GM21717 (cell line): ENCODE measurements around the gene MTIF2.
"Not testable (repeated sequence)": the region's sequence is repeated elsewhere in the genome, so short reads cannot be mapped to it uniquely, and the experiment has no call there.

ENCODE experiments used
- ATAC-seq: cut with Tn5 transposase; IDR thresholded peaks from one replicate; pipeline ENCODE4 v1.9.1; 2021; ENCODE audit warnings: mild to moderate bottlenecking, moderate library complexity; ENCODE audit not compliant: unreplicated experiment

Gene MTIF2

GRCh38 chr2:55268907-55269644 lies at the start of gene MTIF2:
MTIF2 (minus strand) TSS chr2:55269231; CDS start chr2:55263858, 5,373 bp downstream.
- ATAC-seq = peak; percentile 97

GRCh38 chr2:55314985-55315384 lies 46.0 kb upstream of the MTIF2 start:
- no peak for ATAC-seq

- peak; percentile 92 for ATAC-seq
These were observed 42.4 kb upstream of the MTIF2 start for GRCh38 chr2:55311444-55311870.

GRCh38 chr2:55309446-55309845 lies 40.4 kb upstream of the MTIF2 start:
- no peak for ATAC-seq

GRCh38 chr2:55302241-55302640 lies 33.2 kb upstream of the MTIF2 start:
- ATAC-seq = peak; percentile 87

- peak; percentile 42 for ATAC-seq
These were observed 32.2 kb upstream of the MTIF2 start for GRCh38 chr2:55301277-55301676.

- ATAC-seq = no peak
These were observed 27.4 kb upstream of the MTIF2 start for GRCh38 chr2:55296393-55296792.

GRCh38 chr2:55283083-55283482 lies 14.1 kb upstream of the MTIF2 start:
- ATAC-seq = no peak

GRCh38 chr2:55282110-55282917 lies 13.3 kb upstream of the MTIF2 start:
- peak; percentile 98 for ATAC-seq

GRCh38 chr2:55280851-55281546 lies 12.0 kb upstream of the MTIF2 start:
- ATAC-seq = not testable (repeated sequence)

GRCh38 chr2:55279859-55280424 lies 10.9 kb upstream of the MTIF2 start:
- not testable (repeated sequence) for ATAC-seq

GRCh38 chr2:55279214-55279835 lies 10.3 kb upstream of the MTIF2 start:
- ATAC-seq = not testable (repeated sequence)

- no peak for ATAC-seq
These were observed 8.3 kb upstream of the MTIF2 start for GRCh38 chr2:55277310-55277709.

- ATAC-seq = not testable (repeated sequence)
These were observed 5.3 kb upstream of the MTIF2 start for GRCh38 chr2:55274346-55274745.

- ATAC-seq = no peak
These were observed 587 bp upstream of the MTIF2 start for GRCh38 chr2:55269645-55269990.

GRCh38 chr2:55268288-55268906 lies 634 bp downstream of the MTIF2 start:
- ATAC-seq = peak; percentile 7

- ATAC-seq = not testable (repeated sequence)
These were observed 9.4 kb downstream of the MTIF2 start for GRCh38 chr2:55259586-55259985.

- no peak for ATAC-seq
These were observed 16.2 kb downstream of the MTIF2 start for GRCh38 chr2:55252832-55253231.

- no peak for ATAC-seq
These were observed 22.0 kb downstream of the MTIF2 start for GRCh38 chr2:55247025-55247424.

GRCh38 chr2:55245411-55245810 lies 23.6 kb downstream of the MTIF2 start:
- ATAC-seq = no peak
